Esophagus squamous epithelium (tissue), 4 donors: ENCODE data around the gene LLCFC1.

Source experiments
- POLR2A ChIP-seq, 4 donors: fragments of 450-650 bp; IDR thresholded peaks; one replicate each; pipeline ENCODE4 v1.6.1; 2017; ENCODE audit warnings: antibody characterized with exemption in 4 of 4, mild to moderate bottlenecking in 4 of 4, moderate library complexity in 3 of 4
- TF ChIP-seq, protein P1 (sequence below), 6 experiments: fragments of 450-650 bp in 4 of 6; fragments of 200-600 bp in 2 of 6; sonication (generic) in 2 of 6; IDR thresholded peaks; one replicate each; pipeline ENCODE4 v1.5.1; 2016 to 2019; ENCODE audit warnings: antibody characterized with exemption in 6 of 6, mild to moderate bottlenecking in 4 of 6, moderate library complexity in 4 of 6

DNA sequence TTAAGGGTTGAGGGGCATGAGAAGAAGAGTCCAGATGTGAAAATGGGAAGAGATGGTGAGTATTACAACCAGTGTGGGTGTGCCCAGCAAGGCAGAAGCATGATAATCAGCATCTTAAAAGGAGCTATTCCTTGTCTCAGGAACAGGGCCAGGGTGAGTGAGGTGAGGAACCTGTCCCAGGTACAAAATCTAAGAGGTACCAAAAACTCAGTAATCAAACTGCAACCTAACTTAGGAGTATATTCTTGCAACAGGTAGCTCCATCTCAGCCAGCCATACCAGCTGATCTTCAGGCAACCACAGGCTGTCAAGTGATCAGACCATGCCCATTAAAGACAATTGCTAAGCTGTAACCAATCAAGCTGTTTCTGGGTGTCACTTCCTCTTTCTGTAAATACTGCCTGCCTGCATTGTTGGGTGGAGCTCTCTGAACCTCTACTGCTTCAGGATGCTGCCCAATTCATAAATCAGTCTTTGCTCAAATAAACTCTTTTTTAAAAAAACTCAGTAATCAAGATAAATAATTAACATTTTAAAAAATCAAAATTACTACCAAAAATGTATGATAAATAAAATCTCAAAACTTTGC lies 15.5 kb downstream of the LLCFC1 start:
- TF ChIP-seq, protein P1, sequence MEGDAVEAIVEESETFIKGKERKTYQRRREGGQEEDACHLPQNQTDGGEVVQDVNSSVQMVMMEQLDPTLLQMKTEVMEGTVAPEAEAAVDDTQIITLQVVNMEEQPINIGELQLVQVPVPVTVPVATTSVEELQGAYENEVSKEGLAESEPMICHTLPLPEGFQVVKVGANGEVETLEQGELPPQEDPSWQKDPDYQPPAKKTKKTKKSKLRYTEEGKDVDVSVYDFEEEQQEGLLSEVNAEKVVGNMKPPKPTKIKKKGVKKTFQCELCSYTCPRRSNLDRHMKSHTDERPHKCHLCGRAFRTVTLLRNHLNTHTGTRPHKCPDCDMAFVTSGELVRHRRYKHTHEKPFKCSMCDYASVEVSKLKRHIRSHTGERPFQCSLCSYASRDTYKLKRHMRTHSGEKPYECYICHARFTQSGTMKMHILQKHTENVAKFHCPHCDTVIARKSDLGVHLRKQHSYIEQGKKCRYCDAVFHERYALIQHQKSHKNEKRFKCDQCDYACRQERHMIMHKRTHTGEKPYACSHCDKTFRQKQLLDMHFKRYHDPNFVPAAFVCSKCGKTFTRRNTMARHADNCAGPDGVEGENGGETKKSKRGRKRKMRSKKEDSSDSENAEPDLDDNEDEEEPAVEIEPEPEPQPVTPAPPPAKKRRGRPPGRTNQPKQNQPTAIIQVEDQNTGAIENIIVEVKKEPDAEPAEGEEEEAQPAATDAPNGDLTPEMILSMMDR (IDR thresholded peaks at IDR 0.05): no peak
- no peak for TF ChIP-seq POLR2A (IDR thresholded peaks at IDR 0.05)
